HG03354 (cell line): ENCODE measurements around the gene FLOT2.
"Not testable (repeated sequence)": the region's sequence is repeated elsewhere in the genome, so short reads cannot be mapped to it uniquely, and the experiment has no call there.

Source experiments
- ATAC-seq: cut with Tn5 transposase; IDR thresholded peaks from one replicate; pipeline ENCODE4 v1.9.1; 2021; ENCODE audit warnings: mild to moderate bottlenecking; ENCODE audit not compliant: unreplicated experiment, poor library complexity, severe bottlenecking

FLOT2 gene

DNA sequence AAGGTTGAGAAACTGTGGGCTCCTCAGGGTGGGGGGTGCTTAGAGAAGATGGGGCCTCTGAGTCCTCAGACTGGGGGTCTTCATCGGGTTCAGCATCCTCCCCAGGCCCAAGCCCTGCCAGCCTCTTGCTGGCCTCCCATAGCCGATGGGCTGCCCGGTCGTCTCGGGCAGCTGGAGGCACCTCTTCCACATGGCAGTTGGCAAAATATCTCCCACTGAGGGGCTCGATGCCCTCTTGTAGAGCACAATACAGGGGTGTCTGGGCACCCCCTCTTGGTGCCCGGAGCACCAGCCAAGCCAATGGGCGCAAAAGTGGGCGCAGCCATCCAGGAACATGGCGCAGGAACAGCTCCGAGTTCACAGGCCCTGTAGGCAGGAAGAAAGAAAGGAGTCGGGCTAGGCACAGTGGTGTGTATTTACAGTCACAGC is 1.0 kb upstream of the FLOT2 start:
- no peak for ATAC-seq

GRCh38 chr17:28897769-28898526 is 415 bp upstream of the FLOT2 start:
- ATAC-seq = no peak

DNA sequence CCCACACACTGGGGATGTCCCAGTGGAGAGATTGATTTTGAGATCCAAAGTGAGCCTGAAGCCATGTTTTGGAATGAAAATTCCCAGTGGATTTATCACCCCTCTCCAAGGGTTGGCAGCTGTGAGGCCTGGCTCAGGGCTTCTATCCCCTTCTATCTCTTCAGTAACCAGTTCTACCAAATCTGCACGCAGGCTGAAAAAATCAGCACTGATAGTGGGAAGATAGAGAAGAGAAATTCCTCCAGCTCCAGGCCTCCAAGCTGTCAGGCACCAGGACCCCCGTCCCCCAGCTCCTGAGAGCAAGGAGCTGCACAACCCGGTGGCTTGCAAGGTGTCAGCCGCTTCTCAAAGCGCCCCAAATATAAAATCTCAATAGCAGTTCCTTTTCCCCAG is 1.0 kb downstream of the FLOT2 start:
- no peak for ATAC-seq

GRCh38 chr17:28895794-28896447 is 1.6 kb downstream of the FLOT2 start:
- ATAC-seq = no peak

- not testable (repeated sequence) for ATAC-seq
Measured at GRCh38 chr17:28893248-28894183, 4.0 kb downstream of the FLOT2 start.

DNA sequence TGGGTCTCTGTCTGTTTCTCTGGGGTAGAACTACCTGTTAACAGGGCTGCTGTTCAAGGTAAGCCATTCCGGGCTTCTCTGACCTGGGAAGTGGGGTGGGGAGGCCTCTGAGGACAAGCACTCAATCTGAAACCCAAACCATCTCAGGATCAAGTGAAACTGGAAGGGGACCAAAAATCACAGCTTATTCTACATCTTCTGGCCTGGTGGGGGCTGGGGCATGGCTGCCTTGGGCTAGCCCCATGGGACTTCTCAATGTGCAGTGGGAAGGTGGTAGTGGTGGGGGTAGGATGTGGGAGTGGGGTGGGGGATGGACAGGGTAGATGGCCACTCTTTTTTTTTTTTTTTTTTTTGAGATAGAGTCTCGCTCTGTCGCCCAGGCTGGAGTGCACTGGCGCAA is 5.5 kb downstream of the FLOT2 start:
- no peak for ATAC-seq

DNA sequence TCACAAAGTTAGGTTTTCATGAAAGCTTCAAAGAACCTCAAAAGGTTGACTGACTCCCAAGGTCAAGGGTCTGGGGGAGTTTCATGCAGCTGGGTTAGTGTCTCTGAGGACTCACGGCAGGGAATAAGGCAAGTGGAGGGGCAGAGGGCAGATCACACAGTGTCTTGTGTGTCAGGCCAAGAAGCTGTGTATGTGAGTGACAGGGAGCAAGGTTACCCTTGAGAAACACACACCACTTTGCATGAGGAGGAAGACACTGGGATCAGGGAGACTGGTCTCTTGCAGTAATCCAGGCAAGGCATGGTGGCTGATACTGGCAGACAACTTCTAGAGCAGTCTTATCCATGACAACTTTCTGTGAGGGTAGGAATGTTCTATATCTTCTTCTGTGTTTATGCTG is 6.3 kb downstream of the FLOT2 start:
- ATAC-seq = no peak

GRCh38 chr17:28889996-28890395 is 7.5 kb downstream of the FLOT2 start:
- no peak for ATAC-seq

GRCh38 chr17:28888832-28889231 is 8.7 kb downstream of the FLOT2 start:
- ATAC-seq = no peak

GRCh38 chr17:28887871-28888471 is 9.6 kb downstream of the FLOT2 start:
- no peak for ATAC-seq

GRCh38 chr17:28885951-28886350 is 11.6 kb downstream of the FLOT2 start:
- ATAC-seq = no peak

DNA sequence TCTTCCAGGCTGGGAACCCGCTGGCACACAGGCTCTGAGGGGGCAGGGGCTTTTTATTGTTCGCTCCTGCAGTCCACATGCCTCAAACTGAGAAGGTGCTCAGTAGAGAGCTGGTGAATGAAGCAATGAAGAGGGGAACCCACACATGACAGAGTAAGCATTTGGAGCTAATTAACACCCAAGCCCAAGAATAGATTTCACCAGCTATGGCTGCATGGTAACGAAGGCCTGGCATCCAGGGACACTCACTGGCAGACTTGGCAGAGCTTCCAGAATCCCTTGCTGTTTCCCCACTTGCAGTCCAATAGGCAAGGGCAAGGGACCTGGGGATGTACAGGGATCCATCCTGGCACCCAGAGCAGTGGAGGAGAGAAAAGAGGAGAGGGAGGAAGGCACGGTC is 12.2 kb downstream of the FLOT2 start:
- ATAC-seq = no peak

DNA sequence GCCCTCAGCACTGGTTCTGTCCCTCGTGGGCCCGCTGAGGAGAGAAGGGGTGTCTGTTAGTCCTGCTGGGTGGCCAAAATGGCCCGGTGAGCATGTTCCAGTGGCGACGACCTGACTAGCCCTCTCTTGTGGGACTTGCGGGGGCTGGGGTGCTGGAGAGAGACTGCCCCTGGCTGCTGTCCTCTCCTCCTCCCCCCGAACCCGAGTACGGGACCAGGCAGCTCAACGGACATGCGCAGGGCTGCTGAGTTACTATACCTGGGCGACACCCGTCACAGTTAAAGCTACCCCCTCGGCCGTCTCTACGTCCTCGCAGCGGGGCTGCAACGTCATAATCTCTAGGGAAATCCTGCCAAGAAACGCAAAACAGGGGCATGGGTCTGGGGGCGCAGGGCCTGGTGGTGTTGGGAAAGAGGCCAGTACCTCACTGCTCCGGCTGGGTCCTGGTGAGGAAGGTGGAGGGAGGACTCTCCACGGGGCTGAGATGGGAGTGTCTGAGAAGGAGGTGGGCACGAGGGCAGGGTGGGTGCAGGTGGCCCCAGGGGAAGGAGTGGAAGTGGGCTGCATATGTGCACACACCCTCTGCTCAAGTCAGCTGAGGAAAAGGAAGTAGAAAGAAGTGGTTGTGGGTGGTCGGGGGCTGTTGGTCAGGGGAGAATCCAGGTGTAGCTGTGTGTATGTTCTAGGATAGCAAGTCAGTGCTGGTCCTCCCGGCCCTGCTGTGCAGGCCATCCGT is 13.4 kb downstream of the FLOT2 start:
- ATAC-seq = no peak

GRCh38 chr17:28882154-28882895 is 15.2 kb downstream of the FLOT2 start:
- no peak for ATAC-seq

- ATAC-seq = no peak
Measured at GRCh38 chr17:28881533-28882056, 15.9 kb downstream of the FLOT2 start.

- ATAC-seq = no peak
Measured at GRCh38 chr17:28880572-28880945, 17.0 kb downstream of the FLOT2 start.

DNA sequence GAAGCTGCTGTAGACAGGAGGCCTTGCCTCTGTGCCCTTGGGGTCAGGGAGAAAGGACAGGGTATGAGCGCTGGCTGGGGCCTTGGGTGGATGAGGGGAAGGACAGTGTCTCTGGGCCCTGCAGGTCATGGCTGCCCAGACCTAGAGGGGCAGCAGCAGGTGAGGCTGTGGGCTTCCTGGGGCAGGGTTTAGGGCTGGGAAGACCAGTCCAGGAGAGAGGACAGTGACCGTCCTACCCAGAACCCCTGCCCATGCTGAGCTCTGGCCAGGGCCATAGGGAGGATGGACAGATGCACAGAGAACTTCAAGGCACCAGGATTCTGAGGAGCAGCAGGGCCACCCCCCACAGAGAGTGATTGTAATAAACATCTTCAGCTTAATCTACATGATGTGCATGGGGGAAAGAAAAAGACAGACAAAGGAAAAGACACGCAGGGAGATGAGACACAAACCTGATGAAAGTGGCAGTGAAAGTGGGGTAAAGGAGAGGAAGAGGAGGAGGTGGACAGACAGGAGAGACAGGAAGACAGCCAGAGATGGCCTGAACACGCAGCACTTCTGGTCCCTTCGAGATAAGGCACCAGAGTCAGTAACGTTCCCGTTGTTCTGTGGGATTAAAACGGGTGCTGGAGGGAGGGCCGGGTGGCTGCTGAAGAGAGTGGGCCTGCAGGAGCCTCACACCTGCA is 17.5 kb downstream of the FLOT2 start:
- no peak for ATAC-seq

DNA sequence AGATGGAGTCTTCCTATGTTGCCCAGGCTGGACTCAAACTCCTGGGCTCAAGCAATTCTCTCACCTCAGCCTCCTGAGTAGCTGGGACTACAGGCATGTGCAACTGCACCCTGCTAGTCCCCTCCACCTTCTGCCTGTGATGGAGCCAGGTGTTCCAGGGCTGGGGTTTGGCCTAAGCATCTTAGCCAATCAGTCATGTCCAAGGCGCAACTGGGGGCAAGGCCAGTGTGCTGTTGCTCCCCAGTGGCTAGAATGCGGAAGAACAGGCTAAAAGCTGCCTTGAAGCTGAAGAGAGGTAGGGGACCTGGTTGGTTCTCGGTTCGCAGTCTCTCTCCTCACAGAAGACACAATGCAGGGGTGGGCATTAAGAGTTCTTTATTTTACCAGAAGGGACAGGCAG is 18.6 kb downstream of the FLOT2 start:
- no peak for ATAC-seq
